HG02870 (cell line): ENCODE data around the gene ESPNL.
A peak's percentile ranks its signal among the peaks of the same experiment; 100 is the strongest.
"Not testable (repeated sequence)": the region's sequence is repeated elsewhere in the genome, so short reads cannot be mapped to it uniquely, and the experiment has no call there.

Experiments used
- ATAC-seq: cut with Tn5 transposase; IDR thresholded peaks from one replicate; pipeline ENCODE4 v1.9.1; 2021; ENCODE audit warnings: mild to moderate bottlenecking, moderate library complexity; ENCODE audit not compliant: unreplicated experiment

Gene ESPNL

GRCh38 chr2:238100049-238100820 lies at the start of gene ESPNL:
Gene ESPNL, plus strand, starts transcription at chr2:238100340. Its CDS starts 80 bp downstream, at chr2:238100420.
- ATAC-seq: no peak

- no peak for ATAC-seq
These were observed 46.9 kb upstream of the ESPNL start for GRCh38 chr2:238053191-238053776.

- ATAC-seq: no peak
These were observed 44.3 kb upstream of the ESPNL start for GRCh38 chr2:238055841-238056240.

GRCh38 chr2:238057696-238058575 lies 42.2 kb upstream of the ESPNL start:
- not testable (repeated sequence) for ATAC-seq

GRCh38 chr2:238059505-238059904 lies 40.6 kb upstream of the ESPNL start:
- no peak for ATAC-seq

- no peak for ATAC-seq
These were observed 40.0 kb upstream of the ESPNL start for GRCh38 chr2:238060096-238060541.

GRCh38 chr2:238060542-238061314 lies 39.4 kb upstream of the ESPNL start, which contains the start of gene SCLY:
Gene SCLY, plus strand, starts transcription at chr2:238061001. Its CDS starts 54 bp downstream, at chr2:238061055.
- peak; percentile 95 for ATAC-seq

GRCh38 chr2:238061315-238062202 lies 38.6 kb upstream of the ESPNL start:
- ATAC-seq: peak; percentile 4

GRCh38 chr2:238063414-238064189 lies 36.5 kb upstream of the ESPNL start:
- ATAC-seq: no peak

- no peak for ATAC-seq
These were observed 35.8 kb upstream of the ESPNL start for GRCh38 chr2:238064376-238064775.

- ATAC-seq: no peak
These were observed 34.9 kb upstream of the ESPNL start for GRCh38 chr2:238065071-238065846.

- ATAC-seq: no peak
These were observed 33.9 kb upstream of the ESPNL start for GRCh38 chr2:238066218-238066617.

GRCh38 chr2:238066718-238067117 lies 33.4 kb upstream of the ESPNL start:
- not testable (repeated sequence) for ATAC-seq

- ATAC-seq: no peak
These were observed 32.2 kb upstream of the ESPNL start for GRCh38 chr2:238067939-238068338.

- no peak for ATAC-seq
These were observed 31.0 kb upstream of the ESPNL start for GRCh38 chr2:238069021-238069709.

GRCh38 chr2:238069877-238070276 lies 30.3 kb upstream of the ESPNL start:
- no peak for ATAC-seq

GRCh38 chr2:238075397-238075796 lies 24.7 kb upstream of the ESPNL start:
- no peak for ATAC-seq
